HG02943 (cell line): Measurements from ENCODE around the gene FZD10.

ENCODE experiments used
- ATAC-seq: cut with Tn5 transposase; IDR thresholded peaks from one replicate; pipeline ENCODE4 v1.9.1; 2021; ENCODE audit warnings: mild to moderate bottlenecking, low read depth, moderate library complexity; ENCODE audit not compliant: unreplicated experiment

The FZD10 gene

DNA sequence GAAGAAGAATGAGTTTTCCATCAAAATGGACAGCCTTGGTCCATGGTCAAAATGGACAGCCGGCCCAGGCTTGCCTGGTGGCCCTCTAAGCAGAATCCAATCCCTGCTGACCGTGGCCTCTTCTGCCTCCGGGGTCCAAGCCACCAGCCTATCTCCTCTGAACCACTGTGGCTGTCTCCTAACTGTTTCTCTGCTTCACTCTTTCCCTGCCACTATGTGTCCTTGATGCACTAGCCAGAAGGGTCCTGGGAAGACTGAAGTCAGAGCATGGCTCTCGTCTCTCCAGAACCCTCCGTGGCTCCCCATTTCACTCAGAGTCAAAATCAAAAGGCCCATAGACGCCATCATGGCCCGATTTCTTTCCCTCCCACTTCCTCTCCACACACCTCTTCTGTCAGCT, 8.5 kb upstream of the FZD10 start:
- ATAC-seq, result no peak

DNA sequence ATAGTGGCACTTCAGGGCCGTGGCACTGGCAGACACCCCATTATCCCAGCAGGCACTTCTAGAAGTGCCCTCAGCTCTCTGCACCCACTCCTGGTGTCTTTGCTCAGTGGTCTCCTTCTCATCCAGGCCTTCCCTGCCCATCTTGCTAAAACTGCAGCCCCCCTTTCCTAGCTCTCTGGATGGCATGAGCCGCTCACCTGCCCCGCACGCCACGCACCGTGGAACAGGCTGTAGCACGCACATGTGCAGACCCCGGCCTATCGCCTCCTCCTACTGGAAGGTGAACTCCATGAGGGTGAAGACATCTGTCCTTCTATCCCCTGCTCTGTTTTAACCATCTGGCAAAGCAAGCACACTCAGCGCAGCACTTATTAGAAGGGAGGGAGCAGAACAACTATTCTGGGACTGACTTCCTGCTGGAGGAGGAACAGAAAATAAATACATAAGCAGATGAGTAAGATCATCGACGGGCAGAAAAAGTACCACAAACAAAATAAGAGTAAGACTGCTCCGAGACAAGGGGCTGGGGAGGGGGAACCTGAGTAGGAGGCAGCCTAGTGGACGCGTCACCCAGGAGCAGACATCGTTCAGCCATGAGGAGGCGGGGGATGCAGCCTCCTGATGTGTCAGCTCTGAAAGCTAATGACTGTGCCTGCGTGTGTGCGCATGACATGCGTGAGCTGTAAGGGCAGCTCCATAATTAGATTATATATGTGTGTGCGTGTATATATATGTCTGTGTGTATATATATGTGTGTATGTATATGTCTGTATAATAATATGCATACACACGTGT, 7.8 kb upstream of the FZD10 start:
- no peak for ATAC-seq

DNA sequence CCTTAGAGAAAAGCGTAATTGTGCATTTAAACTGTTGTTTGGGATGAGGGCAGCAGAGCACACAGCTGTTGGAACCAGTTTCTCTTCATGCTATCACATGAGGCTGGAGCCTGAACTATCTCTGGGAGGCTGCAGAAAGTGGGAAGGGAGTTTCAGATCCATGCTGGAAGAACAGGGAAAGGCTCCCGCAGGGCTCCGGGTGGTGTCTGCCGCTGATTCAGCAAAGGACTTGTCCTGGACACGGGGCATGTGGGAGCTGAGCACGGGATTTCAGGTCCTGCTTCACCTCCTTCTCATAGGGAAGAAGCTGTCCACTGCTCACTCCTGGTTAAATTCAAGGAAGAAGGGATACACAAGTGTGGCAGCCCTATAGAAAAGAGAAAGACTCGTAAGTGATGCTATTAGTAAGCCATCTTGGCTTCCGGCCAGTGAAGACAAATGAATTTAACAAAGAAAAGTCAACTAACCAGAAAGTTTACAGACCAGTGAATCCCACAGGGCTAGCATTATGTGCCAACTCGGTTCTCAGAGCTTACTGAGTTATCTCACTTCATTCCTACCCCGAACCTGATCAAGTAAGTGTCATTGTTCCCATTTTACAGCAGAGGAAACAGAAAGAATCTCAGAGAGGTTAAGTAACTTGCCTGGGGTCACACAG, 6.7 kb upstream of the FZD10 start:
- ATAC-seq, result no peak

DNA sequence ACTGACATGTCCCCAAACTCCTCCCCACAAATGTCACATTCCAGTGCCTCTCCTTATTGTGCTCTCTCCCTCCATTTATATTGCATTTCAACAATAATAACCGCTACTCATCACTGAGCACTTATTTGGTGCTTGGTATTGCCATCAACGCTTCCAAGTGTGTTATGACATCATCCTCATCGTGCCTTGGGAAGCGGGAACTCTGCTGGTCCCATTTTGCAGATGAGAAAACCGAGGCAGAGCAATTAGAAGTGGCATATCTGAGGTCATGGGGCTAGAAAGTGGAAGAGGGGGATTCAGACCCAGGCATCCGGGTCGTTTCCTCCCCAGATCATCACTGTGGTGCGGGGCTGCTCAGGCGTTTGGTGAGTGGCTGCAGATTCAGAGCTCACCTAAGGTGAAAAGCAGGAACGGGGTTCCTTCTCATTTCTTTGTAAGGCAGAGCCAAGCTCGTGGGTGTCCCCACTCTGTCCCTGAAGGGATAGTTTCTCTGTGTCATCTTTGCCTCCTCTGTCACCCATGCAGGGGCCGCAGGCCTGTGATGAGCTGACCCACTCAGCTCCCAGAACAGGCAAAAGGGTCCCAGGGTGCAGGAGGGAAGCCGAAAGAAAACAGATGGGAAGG, 5.5 kb upstream of the FZD10 start:
- no peak for ATAC-seq

DNA sequence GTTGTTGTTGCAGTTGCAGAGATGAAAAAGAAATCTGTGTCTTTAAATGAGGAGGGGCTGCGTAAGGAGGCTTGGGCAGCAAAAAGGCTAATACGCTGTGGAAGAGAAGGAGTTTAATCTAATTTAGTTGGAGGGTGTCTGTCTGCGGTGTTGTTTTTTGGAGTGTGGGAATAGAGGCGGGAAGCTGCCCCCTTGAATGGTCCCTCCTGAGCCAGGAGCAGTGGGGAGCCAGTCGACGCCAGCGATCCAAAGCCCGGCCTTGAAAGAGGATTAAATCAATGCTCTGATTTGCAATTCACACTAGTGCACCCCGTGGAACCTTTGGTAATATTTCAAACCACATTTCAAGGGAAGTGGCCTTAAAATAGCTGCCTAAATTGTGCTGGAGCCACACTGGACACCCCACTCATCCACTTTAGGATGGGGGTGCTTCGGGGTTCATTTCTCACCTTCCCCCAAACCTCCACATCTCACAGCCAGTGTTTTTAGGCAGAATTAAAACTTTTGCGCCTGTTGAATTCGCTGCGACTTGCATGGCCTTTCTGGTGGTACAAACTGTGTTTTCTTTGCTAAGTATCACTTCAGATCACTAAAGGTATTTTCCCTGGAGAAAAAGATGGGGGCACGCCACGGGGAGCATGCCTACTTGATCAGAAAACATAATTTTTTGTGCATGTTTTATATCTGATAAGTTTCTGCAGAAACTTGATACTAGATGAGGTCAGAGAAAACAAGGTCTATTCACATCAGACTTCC, 4.1 kb upstream of the FZD10 start:
- no peak for ATAC-seq

DNA sequence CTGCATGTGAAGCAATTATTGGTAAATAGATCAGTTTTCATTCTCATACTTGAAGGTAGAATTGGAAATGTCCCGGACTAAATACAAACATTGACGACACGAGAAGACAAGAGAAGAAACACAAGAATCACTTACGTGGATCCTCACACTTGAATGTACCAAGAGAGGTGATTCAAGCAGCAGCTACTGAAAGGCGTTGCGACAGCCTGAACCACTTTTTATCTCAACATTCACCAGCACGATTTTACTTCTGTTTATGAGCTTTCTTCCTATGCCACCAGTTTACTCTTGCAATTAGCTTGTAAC, 3.6 kb upstream of the FZD10 start:
- ATAC-seq, result no peak

DNA sequence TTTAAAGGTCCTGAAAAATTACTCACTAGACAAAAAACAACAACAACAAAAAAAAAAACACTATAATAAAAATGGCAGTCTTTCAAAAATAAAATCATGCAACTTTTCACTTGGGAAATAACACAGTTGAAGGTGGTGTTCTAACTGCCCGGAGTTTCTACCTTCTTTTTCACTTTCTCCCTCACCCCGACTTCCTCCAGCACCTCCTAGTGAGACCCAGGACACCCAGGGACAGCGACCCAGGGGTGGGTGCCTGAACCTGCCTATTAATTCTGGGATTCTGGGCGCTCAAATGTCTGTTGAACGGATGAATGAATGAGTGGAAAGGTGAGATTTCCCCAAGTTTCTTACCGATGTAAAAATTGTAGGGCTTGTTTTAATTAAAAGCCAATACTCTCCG, 2.0 kb upstream of the FZD10 start:
- no peak for ATAC-seq

DNA sequence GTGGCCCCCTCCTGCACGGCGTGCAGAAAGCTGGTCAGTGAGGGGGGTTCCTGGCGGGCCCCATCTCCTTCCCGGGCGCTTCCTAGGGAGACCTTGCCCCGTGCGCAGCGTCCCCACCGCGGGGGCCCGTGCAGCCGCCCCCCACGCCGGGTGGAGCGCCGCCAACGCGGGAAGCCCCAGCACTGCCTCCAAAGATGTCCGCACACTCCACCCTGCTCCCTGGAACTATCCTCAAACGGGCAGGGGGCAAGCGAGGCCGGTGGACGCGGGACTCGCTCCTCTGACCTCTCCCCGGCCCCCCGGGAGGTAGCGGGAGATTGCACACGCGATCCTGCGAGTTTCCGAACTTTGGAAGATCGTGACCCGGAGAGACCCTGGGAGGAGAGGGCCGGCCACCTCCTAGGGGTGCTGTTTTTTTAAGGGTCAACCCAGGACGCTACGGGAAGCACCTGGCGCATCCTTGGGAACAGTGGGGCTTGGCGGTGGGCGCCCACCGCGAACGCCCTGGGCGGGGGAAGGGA, 1.5 kb upstream of the FZD10 start:
- ATAC-seq, result no peak

DNA sequence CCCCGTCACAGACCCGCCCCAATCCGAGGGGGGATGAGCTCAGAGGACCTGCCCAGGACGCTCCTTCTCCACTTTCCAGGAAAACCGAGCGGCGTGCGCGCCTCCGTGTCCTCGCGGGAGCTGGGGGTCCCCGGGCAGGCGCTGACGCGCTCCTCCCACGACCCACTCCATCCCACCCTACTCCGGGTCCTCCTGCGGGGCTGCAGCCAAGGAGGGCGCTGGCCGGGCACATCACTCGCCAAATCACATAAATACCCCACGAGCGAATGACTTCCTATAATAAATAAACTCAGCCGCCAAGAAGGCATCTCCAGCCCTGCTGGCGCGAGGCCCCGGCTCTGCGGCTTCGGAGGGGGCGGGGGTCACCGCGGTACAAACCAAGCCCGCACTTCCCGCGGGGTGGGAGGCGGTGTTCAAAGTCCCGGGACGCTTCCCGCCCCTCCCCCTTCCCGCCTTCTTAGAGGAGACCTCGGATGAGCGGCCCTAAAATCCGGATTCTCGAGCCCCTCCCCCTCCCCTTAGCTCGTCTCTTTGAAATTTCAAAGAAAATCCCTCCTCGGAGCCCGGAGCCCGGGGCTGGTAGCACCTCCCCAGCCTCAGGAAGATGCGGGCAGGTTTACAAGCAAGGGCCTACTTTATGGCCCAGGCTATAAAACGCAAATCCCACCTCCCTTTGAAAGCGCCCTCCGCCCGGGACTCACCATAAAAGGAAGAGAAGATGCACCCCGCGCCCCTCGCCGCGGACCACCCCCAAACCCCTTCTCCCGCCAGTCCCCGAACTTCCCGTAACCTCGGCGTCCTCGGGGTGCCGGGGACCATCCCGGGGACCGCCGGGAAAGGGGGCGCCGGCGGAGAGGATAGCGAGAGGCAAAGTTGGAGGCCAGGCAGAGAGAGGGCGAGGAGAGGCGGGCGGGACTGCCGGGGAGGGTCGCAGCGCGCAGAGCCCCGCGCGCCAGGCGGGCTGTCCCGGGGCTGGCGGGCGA, 712 bp upstream of the FZD10 start:
- no peak for ATAC-seq

DNA sequence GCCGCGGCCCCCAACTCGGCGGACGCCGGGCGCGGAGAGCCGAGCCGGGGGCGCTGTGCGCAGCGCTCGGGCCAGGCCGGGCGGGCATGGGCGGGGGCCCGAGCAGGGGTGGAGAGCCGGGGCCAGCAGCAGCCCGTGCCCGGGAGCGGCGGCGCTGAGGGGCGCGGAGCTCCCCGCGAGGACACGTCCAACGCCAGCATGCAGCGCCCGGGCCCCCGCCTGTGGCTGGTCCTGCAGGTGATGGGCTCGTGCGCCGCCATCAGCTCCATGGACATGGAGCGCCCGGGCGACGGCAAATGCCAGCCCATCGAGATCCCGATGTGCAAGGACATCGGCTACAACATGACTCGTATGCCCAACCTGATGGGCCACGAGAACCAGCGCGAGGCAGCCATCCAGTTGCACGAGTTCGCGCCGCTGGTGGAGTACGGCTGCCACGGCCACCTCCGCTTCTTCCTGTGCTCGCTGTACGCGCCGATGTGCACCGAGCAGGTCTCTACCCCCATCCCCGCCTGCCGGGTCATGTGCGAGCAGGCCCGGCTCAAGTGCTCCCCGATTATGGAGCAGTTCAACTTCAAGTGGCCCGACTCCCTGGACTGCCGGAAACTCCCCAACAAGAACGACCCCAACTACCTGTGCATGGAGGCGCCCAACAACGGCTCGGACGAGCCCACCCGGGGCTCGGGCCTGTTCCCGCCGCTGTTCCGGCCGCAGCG, 639 bp downstream of the FZD10 start:
- ATAC-seq, result no peak

DNA sequence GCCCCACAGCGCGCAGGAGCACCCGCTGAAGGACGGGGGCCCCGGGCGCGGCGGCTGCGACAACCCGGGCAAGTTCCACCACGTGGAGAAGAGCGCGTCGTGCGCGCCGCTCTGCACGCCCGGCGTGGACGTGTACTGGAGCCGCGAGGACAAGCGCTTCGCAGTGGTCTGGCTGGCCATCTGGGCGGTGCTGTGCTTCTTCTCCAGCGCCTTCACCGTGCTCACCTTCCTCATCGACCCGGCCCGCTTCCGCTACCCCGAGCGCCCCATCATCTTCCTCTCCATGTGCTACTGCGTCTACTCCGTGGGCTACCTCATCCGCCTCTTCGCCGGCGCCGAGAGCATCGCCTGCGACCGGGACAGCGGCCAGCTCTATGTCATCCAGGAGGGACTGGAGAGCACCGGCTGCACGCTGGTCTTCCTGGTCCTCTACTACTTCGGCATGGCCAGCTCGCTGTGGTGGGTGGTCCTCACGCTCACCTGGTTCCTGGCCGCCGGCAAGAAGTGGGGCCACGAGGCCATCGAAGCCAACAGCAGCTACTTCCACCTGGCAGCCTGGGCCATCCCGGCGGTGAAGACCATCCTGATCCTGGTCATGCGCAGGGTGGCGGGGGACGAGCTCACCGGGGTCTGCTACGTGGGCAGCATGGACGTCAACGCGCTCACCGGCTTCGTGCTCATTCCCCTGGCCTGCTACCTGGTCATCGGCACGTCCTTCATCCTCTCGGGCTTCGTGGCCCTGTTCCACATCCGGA, 1.4 kb downstream of the FZD10 start:
- no peak for ATAC-seq

DNA sequence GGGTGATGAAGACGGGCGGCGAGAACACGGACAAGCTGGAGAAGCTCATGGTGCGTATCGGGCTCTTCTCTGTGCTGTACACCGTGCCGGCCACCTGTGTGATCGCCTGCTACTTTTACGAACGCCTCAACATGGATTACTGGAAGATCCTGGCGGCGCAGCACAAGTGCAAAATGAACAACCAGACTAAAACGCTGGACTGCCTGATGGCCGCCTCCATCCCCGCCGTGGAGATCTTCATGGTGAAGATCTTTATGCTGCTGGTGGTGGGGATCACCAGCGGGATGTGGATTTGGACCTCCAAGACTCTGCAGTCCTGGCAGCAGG, 1.9 kb downstream of the FZD10 start:
- ATAC-seq, result no peak

DNA sequence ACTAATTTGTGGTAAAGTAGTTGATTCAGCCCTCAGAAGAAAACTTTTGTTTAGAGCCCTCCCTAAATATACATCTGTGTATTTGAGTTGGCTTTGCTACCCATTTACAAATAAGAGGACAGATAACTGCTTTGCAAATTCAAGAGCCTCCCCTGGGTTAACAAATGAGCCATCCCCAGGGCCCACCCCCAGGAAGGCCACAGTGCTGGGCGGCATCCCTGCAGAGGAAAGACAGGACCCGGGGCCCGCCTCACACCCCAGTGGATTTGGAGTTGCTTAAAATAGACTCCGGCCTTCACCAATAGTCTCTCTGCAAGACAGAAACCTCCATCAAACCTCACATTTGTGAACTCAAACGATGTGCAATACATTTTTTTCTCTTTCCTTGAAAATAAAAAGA, 2.7 kb downstream of the FZD10 start:
- no peak for ATAC-seq

DNA sequence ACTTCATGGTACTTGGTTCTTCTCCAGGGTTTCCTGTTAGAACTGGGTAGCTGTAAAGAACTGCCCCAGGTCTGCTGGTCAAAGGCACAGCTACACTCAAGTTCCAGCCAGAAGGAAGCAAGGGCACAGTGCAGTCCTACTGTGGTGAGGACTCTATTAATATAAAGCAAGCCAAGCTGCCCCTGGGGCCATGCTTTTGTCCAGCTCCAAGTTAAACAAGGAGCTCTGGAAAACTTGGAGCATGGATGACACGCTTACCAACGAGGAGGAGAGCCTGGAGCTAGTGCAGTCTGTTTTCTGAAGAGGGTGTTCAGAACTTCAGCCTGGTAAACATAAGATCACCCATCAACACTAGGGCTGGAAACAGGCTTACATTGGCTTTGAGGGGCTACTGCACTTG, 4.0 kb downstream of the FZD10 start:
- ATAC-seq, result no peak

DNA sequence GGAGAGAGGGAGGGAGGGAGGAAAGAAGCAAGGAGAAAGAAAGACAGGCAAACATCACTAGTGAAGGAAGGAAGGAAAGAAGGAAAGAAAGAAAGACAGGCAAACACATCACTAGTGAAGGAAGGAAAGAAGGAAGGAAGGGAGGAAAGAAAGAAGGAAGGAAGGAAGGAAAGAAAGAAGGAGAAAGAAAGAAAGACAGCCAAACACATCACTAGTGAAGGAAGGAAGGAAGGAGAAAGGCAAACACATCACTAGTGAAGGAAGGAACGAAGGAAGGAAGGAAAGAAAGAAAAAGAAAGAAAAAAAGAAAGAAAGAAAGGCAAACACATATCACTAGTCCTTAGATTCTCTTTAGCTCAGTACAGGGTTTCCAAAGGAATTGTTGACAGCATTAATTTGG, 5.3 kb downstream of the FZD10 start:
- ATAC-seq, result no peak

DNA sequence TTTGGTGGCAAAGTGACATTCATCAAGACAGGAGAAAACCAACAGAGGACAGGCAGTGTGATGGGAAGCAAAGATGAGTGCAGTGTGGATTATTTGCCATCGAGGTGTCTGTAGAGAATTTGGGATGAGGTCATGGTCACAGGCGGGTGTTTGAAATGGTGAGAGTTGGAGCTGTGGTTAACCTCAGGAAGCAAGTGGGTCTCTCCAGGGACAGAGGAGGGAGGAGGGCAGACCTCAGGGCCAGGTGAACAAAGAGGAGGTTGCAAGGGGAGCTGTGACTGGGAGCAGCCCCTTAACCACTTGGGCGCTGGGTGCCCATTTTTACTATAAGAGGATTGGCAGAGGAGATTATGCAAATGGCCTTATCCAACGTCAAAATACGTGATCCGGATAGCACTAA, 7.0 kb downstream of the FZD10 start:
- no peak for ATAC-seq

DNA sequence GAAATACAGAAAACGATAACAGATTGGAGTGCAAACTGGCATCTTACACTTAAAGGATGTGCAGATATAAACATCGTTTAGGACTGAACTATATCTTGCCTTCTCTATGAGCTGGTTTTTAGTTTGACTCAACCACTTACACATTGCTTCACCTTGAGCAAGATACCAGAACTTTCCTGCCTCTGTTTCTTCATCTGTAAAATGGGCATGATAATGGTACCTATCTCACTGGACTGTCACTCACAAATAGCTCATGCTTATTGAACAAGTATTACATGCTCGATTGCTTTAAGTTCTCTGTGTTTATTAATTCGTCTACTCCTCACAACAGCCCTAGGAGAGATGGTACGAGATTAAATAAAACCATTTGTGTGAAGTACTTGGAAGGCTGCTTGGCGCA, 7.7 kb downstream of the FZD10 start:
- no peak for ATAC-seq

DNA sequence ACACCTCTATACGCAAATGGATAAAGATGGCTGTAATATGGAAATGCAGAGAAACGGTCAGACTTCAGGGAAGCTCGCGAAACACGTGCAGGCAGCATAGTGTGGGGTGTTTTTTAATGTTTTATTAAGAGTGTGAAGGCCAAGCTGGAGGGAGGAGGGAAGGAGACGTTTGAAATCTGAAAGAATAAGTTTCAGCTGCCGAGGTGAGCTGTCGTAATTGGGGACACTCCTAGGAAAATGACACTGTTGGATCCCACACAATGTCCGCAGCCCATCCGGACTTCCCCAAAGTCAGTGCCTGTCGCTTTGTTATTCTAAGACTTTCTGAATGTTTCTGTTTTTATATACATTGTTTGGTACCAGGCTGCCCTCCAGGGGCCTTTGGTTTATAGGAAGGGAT, 8.3 kb downstream of the FZD10 start:
- no peak for ATAC-seq
